GM21786 (cell line): Measurements from ENCODE around the gene COL6A2.
"Not testable (repeated sequence)": the region's sequence is repeated elsewhere in the genome, so short reads cannot be mapped to it uniquely, and the experiment has no call there.

ENCODE experiments used
- ATAC-seq: cut with Tn5 transposase; IDR thresholded peaks from one replicate; pipeline ENCODE4 v1.9.1; 2021; ENCODE audit not compliant: unreplicated experiment

The COL6A2 gene

GRCh38 chr21:46140352-46141003 is 42.6 kb downstream of the COL6A2 start:
- not testable (repeated sequence) for ATAC-seq

DNA sequence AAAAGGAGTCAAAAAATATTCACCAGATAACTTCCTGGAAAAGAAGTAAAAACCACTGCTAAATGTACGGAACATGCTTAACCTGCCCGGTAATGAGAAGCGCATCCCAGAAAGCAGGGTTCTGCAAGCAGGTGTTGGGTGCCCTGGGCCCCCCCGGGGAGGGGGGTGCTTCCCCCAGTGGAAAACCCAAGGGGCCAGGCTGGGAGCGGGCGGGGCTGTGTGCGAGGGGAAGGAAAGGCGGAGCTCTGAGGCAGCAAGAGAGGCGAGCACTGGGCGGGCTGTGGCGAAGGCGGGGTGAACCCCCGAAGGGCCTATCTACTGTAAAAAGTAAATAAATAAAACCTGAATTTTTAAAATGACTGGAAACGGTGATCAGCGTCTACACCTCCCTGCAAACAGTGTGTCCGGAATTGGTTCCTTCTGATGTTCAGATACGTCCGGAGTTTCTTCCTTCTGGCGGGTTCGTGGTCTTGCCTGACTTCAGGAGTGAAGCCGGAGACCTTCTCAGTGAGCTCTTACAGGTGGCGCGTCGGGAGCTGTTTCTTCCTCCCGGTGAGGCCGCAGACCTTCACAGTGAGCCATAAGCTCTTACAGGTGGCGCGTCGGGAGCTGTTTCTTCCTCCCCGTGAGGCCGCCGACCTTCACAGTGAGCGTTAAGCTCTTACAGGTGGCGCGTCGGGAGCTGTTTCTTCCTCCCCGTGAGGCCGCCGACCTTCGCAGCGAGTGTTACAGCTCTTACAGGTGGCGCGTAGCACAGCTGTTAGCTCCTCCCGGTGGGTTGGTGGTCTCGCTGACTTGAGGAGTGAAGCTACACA is 44.1 kb downstream of the COL6A2 start:
- ATAC-seq = no peak

- no peak for ATAC-seq
Measured at GRCh38 chr21:46142582-46143473, 44.9 kb downstream of the COL6A2 start.

- no peak for ATAC-seq
Measured at GRCh38 chr21:46144464-46145070, 46.7 kb downstream of the COL6A2 start.

GRCh38 chr21:46145159-46145839 is 47.4 kb downstream of the COL6A2 start:
- ATAC-seq = no peak

GRCh38 chr21:46145840-46146691 is 48.2 kb downstream of the COL6A2 start:
- no peak for ATAC-seq

DNA sequence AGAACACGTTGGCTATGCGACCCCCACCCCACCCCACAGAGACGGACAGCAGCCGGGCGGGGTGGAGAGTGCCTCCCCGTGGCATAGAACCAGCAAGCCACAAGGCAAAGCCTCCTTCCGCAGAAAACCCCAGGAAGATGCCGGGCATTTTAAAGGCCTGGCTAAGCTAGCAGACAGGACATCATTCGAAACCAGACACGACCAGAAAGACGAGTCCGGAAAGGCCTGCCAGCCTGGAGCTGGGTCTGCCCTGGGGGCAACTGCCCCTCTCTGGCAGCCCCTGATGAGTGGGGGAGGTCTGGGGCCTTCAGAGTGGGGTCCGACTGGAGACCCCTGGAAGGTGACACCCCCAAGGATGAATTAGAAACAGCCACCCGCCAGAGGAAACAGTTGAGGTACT is 48.9 kb downstream of the COL6A2 start:
- ATAC-seq = no peak

DNA sequence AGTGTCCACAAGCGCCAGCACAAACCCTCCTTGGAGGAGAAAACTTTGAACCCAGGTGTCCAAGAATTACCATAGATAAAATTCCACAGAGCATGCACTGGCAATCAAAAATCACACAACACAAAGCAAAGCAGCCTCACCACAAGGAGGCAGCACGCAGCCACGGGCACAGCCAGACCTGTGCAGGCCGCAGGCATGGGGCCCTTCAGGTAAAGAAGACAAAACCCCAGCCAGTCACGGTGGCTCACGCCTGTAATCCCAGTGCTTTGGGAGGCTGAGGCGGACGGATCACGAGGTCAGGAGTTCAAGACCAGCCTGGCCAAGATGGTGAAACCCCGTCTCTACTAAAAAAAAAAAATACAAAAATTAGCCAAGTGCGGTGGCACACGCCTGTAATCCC is 49.5 kb downstream of the COL6A2 start:
- not testable (repeated sequence) for ATAC-seq

DNA sequence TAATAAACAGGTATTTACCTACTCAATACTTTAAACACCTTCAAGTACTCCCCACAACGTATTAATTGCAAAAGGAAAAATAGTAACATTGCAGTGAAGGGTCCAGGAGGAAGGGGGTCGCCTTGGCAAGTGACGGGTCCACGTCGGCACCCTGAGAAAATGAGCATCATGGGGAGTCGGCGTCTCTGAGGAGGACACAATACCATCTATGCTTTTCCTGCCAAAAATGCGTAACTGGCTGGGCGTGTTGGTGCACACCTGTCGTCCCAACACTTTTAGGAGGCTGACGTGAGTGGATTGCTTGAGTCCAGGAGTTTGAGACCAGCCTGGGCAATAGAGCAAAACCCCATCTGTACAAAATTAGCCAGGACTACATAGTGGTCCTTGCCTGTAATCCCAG is 50.2 kb downstream of the COL6A2 start:
- ATAC-seq = no peak

- ATAC-seq = no peak
Measured at GRCh38 chr21:46149205-46149901, 51.4 kb downstream of the COL6A2 start.

DNA sequence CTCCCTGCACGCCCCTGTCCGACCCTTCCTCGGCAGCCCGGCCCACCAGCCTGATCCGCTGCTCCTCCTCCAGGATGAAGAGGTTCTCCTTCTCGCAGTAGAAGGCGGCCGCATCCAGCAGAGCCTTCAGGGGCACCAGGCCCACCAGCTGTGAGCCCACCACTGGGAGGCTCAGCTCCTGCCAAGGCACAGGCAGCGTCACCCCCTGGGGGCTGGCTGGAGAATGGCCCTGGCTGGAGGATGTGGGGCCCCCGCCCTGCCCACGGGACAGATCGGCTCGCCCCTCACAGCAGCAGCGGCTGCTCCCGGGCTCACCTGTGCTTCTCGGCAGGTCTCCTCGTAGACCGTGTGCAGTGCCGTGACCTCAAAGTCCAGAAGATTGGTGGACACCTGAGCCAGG is 52.2 kb downstream of the COL6A2 start:
- ATAC-seq = no peak

DNA sequence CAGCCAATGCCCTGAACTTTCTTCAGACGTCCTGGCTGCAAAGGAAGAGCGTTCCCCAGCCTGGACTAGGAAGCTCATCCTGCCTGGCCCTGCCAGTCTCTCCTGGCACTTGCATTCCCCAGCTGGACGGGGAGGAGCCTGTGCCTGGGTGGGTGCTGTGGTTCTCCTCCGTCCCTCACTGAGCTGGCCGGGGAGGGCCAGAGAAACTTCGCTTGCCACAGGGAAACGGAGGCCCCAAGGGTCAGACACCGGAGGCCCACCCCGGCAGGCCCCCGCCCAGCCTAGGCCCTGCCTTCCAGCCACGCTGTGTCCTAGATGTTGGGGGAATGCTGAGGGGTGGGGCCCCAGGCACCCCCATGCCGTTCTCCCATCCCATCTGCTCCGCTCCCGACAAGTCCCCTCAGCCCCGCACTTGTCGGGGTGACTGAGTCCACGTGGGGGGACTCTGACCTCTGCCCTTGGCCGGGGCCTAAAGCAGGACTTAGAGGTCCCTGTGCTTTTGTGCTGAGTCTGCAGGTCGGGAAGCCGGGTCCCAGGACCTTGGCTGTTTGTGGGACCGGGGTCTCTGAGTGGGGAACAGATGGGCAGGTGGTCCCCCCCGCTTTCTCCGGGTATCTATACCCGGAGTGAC is 52.7 kb downstream of the COL6A2 start:
- ATAC-seq = no peak

GRCh38 chr21:46151261-46151988 is 53.5 kb downstream of the COL6A2 start:
- ATAC-seq = no peak

DNA sequence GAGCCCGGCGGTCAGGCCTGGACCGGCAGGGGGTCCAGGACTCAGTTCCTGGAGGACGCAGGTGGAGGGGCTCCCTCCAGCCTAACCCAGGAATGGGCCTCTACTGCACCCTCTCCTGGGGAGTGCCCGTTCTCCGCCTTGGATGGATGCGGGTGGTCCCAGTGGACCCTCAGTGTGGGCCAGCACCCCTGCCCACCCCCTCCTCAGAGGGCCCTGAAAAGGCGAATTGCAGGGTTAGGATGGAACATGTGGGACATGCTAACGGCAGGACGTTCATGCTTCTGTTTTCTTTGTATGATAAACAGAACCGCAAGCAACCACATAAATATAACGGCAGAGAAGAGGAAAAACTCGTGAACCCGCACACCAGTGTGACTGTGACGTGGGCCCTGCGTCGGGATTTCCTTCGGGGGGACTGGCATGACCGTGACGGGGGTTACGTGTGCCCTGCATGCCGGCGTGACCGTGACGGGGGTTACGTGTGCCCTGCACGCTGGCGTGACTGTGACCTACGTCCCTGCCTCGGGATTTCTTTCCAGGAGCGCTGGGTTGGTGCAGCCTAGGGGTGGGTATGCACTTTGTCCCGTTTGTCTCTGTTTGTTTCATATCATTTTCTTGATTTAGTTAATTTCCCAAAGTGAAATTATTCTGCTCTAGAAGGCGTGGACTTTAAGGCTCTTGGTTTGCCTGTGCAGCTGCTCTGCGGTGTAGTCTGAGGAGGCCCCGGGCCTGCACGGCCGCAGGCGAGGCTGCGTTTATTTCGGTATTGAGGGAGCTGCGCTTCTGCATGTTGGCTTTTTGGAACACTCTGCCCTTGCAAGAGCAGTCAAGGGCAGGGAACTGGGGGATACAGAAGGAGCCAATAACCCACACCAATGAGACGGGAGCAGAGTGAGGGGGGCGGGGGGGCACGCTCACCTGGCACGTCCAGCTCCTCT is 54.3 kb downstream of the COL6A2 start:
- no peak for ATAC-seq

DNA sequence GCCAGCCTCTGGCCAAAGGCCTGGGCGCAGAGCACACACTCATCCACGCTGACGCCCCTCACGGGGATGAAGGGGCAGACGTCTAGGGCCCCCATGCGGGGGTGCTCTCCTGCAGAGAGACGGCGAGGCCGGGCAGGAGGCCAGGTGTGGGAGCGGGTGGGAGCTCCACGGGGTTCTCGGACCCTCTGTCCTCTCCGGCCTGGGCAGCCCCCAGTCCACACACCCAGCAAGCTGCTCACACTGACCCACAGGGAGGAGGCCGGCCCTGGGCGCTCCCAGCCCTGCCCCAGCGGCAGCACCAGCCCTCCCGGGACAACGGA is 55.0 kb downstream of the COL6A2 start:
- ATAC-seq = no peak

GRCh38 chr21:46153247-46154154 is 55.6 kb downstream of the COL6A2 start:
- no peak for ATAC-seq
